Erythroblast (primary cell): ENCODE results near the gene CACNA1F.

Source experiments
- GATA1 ChIP-seq: IDR thresholded peaks from 2 replicates; pipeline ENCODE4 v1.6.1; 2011; ENCODE audit warnings: low read depth, mild to moderate bottlenecking, control low read depth, low read length, moderate library complexity
- POLR2A ChIP-seq: IDR thresholded peaks from 2 replicates; pipeline ENCODE4 v1.6.1; 2011; ENCODE audit warnings: mild to moderate bottlenecking, low read length

GRCh38 chrX:49157194-49157593 is 75.9 kb downstream of the CACNA1F start:
- TF ChIP-seq POLR2A: no peak
- TF ChIP-seq GATA1: no peak
